Activated naive CD4-positive, alpha-beta T cell treated with anti-CD3 and anti-CD28 coated beads, Interleukin-2, amount 10 ng/mL, durations not matched to agents 7 days and 5 days (primary cell): ENCODE data around the gene HP.

Experiments used
- CTCF ChIA-PET: fragments of 350-600 bp; sonication (Branson Sonifier 250); formaldehyde crosslinking; loops from one replicate; lab custom pipeline; 2021; ENCODE audit warnings: antibody characterized with exemption; lab: Charles Lee
- DNase-seq: peaks from one replicate; pipeline ENCODE4 v3.0.0-alpha.2; 2020
- H3K27ac Mint-ChIP-seq: one replicate; pipeline ENCODE4 v1.8.0; 2021; ENCODE audit warnings: mild to moderate bottlenecking, moderate library complexity, mixed read lengths
- H3K27me3 Mint-ChIP-seq: one replicate; pipeline ENCODE4 v1.8.0; 2021; ENCODE audit warnings: mild to moderate bottlenecking, mixed read lengths
- H3K36me3 Mint-ChIP-seq: one replicate; pipeline ENCODE4 v1.8.0; 2021; ENCODE audit warnings: mixed read lengths
- H3K4me1 Mint-ChIP-seq: one replicate; pipeline ENCODE4 v1.8.0; 2021; ENCODE audit warnings: mixed read lengths
- H3K4me3 Mint-ChIP-seq: one replicate; pipeline ENCODE4 v1.8.0; 2021; ENCODE audit warnings: mild to moderate bottlenecking, moderate library complexity, mixed read lengths
- H3K9me3 Mint-ChIP-seq: one replicate; pipeline ENCODE4 v1.8.0; 2021; ENCODE audit warnings: mixed read lengths

The HP gene

DNA sequence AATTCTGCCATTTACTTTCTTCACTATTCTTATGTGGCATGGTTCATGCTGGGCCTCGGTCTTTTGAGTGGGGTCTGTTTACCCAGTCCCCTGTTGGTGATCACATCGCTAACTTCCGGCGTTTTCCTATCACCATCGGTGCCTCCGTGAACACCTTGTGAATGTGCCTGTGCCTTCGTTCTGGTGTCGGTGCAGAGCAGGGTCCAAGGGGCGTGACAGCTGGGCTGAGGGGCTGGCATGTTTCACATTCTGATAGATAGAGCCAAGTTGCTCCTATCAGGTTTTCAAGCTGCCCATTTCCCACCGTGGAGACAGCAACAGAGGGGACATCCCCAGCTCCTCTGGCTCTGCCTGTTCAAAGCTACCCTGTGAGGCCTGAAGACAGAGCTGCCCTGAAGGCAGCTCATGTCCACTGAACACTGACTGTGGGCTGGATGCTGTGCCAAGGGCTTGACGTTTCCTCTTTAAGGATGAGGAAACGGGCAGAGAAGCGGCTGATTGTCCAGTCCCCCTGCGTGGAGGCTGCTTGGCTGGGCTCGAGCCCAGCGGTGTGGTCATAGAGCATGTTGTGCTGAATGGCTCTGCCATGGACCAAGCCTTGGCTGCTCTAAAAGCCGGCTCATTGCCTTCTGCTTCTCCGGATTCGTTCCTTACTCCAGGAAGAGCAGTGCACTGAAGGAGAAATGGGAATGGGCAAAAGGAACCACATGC is 28.7 kb upstream of the HP start:
- H3K27me3 Mint-ChIP-seq: no peaks in the 10 kb centered on the region
- no peaks in the 10 kb centered on the region for H3K4me1 Mint-ChIP-seq
- peaks cover 21% of the 10 kb centered on the region for H3K36me3 Mint-ChIP-seq
- no peak overlapping the region for H3K27ac Mint-ChIP-seq
- H3K9me3 Mint-ChIP-seq: no peaks in the 10 kb centered on the region
- CTCF ChIA-PET: no interaction called here
- no peak for DNase-seq
- no peak overlapping the region for H3K4me3 Mint-ChIP-seq

GRCh38 chr16:72027669-72028378 is 26.5 kb upstream of the HP start:
- Mint-ChIP-seq H3K27ac (no peak overlapping the region), H3K36me3 (peaks cover 16% of the 10 kb centered on the region), H3K9me3 (no peaks in the 10 kb centered on the region), H3K4me1 (no peaks in the 10 kb centered on the region), H3K27me3 (no peaks in the 10 kb centered on the region), H3K4me3 (no peak overlapping the region)
- no peak for DNase-seq
- CTCF ChIA-PET: no interaction called here

- Mint-ChIP-seq H3K4me3 (no peak overlapping the region), H3K4me1 (no peaks in the 10 kb centered on the region), H3K9me3 (no peaks in the 10 kb centered on the region), H3K27ac (no peak overlapping the region), H3K36me3 (peaks cover 5% of the 10 kb centered on the region), H3K27me3 (no peaks in the 10 kb centered on the region)
- no peak for DNase-seq
- CTCF ChIA-PET: no interaction called here
Observed at GRCh38 chr16:72029567-72030271, 24.6 kb upstream of the HP start.

GRCh38 chr16:72033437-72033836 is 20.9 kb upstream of the HP start:
- Mint-ChIP-seq H3K9me3 (no peaks in the 10 kb centered on the region), H3K4me3 (no peak overlapping the region), H3K4me1 (no peaks in the 10 kb centered on the region), H3K27me3 (no peaks in the 10 kb centered on the region), H3K36me3 (no peaks in the 10 kb centered on the region), H3K27ac (no peak overlapping the region)
- CTCF ChIA-PET: no interaction called here
- no peak for DNase-seq

GRCh38 chr16:72036098-72036497 is 18.2 kb upstream of the HP start:
- no peak for DNase-seq
- H3K4me3 Mint-ChIP-seq: no peak overlapping the region
- CTCF ChIA-PET: no interaction called here
- H3K36me3 Mint-ChIP-seq: no peaks in the 10 kb centered on the region
- no peaks in the 10 kb centered on the region for H3K4me1 Mint-ChIP-seq
- H3K27me3 Mint-ChIP-seq: no peaks in the 10 kb centered on the region
- H3K27ac Mint-ChIP-seq: no peak overlapping the region
- no peaks in the 10 kb centered on the region for H3K9me3 Mint-ChIP-seq

DNA sequence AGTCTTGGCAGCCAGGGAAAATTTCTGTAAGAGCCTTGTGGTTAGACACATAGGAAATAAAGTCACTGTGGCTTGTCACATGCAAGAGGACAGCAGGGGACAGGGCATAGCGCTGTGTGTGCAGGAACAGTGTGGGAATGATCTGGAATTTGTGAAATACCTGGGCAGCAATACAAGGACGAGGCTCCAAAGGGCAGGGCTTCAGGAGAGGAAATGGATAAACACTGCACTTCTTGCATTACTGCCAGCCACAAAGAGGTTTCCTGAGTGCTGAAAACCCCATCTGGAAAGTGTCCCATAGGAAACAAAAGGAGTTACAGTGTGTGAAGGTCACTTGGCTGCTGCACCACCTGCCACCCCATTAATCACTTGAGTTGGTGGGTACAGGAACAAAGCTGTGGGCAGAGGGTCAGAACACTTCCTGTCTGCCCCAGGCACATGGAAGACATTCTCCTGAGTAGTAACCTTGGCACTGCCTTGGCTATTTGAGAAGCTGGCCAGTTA is 12.1 kb upstream of the HP start:
- no peaks in the 10 kb centered on the region for H3K27me3 Mint-ChIP-seq
- DNase-seq: no peak
- no peak overlapping the region for H3K4me3 Mint-ChIP-seq
- H3K9me3 Mint-ChIP-seq: no peaks in the 10 kb centered on the region
- CTCF ChIA-PET: no interaction called here
- H3K4me1 Mint-ChIP-seq: no peaks in the 10 kb centered on the region
- no peak overlapping the region for H3K27ac Mint-ChIP-seq
- H3K36me3 Mint-ChIP-seq: no peaks in the 10 kb centered on the region

DNA sequence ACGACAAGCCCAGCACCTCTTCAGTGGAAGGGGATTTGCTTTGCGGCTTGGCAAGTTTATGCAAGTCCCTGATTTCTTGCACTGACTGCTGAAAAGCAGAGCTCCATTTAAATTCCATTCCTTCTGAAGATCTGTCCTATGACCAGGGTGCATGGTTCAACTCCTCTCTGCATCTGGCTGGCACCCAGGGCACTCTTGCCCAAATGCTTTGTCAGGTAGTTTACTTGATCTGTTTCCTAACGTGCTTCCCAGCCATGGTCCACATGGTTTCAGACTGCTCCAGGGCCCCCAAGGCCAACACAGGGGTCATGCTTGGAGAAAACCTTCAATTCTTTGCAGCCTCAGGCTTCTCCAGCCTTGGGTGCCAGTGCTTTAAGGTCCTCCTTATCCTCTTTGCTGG is 11.2 kb upstream of the HP start:
- CTCF ChIA-PET: no interaction called here
- DNase-seq: no peak
- Mint-ChIP-seq H3K9me3 (peaks cover 3% of the 10 kb centered on the region), H3K36me3 (no peaks in the 10 kb centered on the region), H3K4me3 (no peak overlapping the region), H3K4me1 (no peaks in the 10 kb centered on the region), H3K27ac (no peak overlapping the region), H3K27me3 (no peaks in the 10 kb centered on the region)

DNA sequence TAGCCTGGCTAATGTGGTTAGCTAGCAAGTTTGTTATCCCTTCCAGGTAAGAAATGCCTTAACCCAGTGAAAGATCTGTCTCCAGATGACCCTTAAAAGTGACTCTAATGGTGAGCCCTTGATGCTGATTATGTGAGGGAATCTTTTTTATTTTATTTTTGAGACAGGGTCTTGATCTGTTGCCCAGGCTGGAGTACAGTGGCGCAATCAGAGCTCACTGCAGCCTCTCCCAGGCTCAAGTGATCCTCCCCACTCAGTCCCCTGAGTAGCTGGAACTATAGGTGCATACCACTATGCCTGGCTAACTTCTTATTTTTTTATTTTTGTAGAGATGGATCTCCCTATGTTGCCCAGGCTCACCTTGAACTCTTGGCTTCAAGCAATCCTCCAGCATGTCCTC is 10.8 kb upstream of the HP start:
- H3K27me3 Mint-ChIP-seq: no peaks in the 10 kb centered on the region
- no peak for DNase-seq
- peaks cover 3% of the 10 kb centered on the region for H3K9me3 Mint-ChIP-seq
- H3K27ac Mint-ChIP-seq: no peak overlapping the region
- H3K4me3 Mint-ChIP-seq: no peak overlapping the region
- CTCF ChIA-PET: no interaction called here
- H3K4me1 Mint-ChIP-seq: no peaks in the 10 kb centered on the region
- no peaks in the 10 kb centered on the region for H3K36me3 Mint-ChIP-seq

DNA sequence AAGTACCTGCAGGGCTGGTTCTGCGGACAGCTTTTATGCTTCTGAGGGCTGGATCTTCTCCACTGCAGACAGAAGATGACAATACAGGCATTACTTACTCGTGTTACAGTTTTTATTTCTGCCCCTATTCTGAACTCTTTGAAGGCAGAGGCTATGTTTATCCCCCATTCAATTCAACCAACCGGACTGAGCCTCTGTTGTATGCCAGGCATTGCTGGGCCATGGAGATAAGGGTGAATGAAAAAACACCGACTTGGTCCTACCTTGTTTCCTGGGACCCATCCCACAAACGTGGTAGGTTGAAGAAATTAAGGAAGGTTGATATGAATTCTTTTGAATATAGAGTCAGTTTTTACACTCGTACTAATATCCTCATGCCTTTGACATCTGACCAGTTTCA is 10.0 kb upstream of the HP start:
- Mint-ChIP-seq H3K36me3 (peaks cover 2% of the 10 kb centered on the region), H3K9me3 (peaks cover 8% of the 10 kb centered on the region)

DNA sequence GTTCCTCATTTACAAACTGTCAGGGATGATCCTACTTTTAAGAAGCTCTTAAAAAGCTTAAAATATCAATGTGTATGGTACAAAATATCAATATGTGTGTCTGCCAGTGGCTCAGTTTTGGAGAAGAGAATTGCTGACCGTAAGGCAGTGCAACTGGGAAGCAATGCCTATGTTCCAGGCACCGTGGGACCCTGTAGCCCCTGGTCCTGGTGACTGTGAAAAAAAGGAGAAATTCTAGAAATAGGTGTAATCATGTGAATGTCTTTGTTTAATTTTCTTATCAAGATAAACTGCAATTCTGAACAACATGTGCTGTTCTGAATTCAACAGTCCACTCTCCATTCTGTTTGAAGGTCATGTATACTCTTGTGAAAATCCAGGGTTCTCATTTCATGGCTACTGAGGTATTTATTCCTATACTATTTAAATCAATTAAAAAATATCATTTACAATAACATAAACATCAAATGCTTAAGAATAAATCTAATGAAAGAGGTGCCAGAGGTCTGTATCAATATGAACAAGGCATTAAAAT is 9.4 kb upstream of the HP start:
- no peak for DNase-seq
- CTCF ChIA-PET: no interaction called here
- peaks cover 2% of the 10 kb centered on the region for H3K36me3 Mint-ChIP-seq

More for the DNA sequence above, 10.0 kb upstream of the HP start:
- H3K27me3 Mint-ChIP-seq: no peaks in the 10 kb centered on the region
- CTCF ChIA-PET: no interaction called here
- no peak overlapping the region for H3K27ac Mint-ChIP-seq
- DNase-seq: no peak
- no peaks in the 10 kb centered on the region for H3K4me1 Mint-ChIP-seq
- H3K4me3 Mint-ChIP-seq: no peak overlapping the region

GRCh38 chr16:72049110-72049509 is 5.2 kb upstream of the HP start:
- peaks cover 14% of the 10 kb centered on the region for H3K9me3 Mint-ChIP-seq
- H3K27ac Mint-ChIP-seq: no peak overlapping the region
- H3K4me1 Mint-ChIP-seq: no peaks in the 10 kb centered on the region
- H3K4me3 Mint-ChIP-seq: no peak overlapping the region
- peaks cover 2% of the 10 kb centered on the region for H3K36me3 Mint-ChIP-seq
- H3K27me3 Mint-ChIP-seq: no peaks in the 10 kb centered on the region
- CTCF ChIA-PET: no interaction called here
- no peak for DNase-seq

More for the DNA sequence above, 9.4 kb upstream of the HP start:
- peaks cover 12% of the 10 kb centered on the region for H3K9me3 Mint-ChIP-seq
- no peak overlapping the region for H3K27ac Mint-ChIP-seq
- H3K27me3 Mint-ChIP-seq: no peaks in the 10 kb centered on the region
- H3K4me3 Mint-ChIP-seq: no peak overlapping the region
- H3K4me1 Mint-ChIP-seq: no peaks in the 10 kb centered on the region

- peaks cover 2% of the 10 kb centered on the region for H3K36me3 Mint-ChIP-seq
Observed at GRCh38 chr16:72050769-72051464, 3.4 kb upstream of the HP start.

DNA sequence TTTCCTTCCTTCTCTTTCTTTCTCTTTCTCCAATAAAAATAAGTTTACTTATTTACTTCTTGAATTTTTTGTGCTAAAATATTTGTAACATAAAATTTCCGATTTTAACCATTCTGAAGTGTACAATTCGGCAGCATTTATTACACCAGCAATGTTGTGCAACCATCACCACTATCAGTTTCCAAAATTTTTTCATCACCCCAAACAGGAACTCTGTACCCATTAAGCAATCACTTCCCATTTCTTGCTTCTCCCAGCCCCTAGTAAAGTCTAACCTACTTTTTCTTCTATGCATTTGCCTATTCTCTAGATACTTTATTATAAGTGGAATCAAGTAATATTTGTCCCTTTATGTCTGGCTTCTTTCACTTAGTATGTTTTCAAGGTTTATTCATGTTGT is 2.5 kb upstream of the HP start:
- peaks cover 2% of the 10 kb centered on the region for H3K36me3 Mint-ChIP-seq
- H3K4me3 Mint-ChIP-seq: no peak overlapping the region
- H3K27ac Mint-ChIP-seq: no peak overlapping the region
- DNase-seq: no peak
- no peaks in the 10 kb centered on the region for H3K4me1 Mint-ChIP-seq
- H3K9me3 Mint-ChIP-seq: peaks cover 14% of the 10 kb centered on the region
- no peaks in the 10 kb centered on the region for H3K27me3 Mint-ChIP-seq
- CTCF ChIA-PET: no interaction called here

More at GRCh38 chr16:72050769-72051464, 3.4 kb upstream of the HP start:
- no peak for DNase-seq
- H3K4me1 Mint-ChIP-seq: no peaks in the 10 kb centered on the region
- no peak overlapping the region for H3K4me3 Mint-ChIP-seq
- no peak overlapping the region for H3K27ac Mint-ChIP-seq
- CTCF ChIA-PET: interaction anchor here (1.2 kb wide), 1 partner anchor 16 kb away, joined by 3 read pairs; no protein-coding TSS in a partner anchor
- H3K27me3 Mint-ChIP-seq: no peaks in the 10 kb centered on the region
- peaks cover 14% of the 10 kb centered on the region for H3K9me3 Mint-ChIP-seq

GRCh38 chr16:72055911-72056310 is 1.6 kb downstream of the HP start:
- no peaks in the 10 kb centered on the region for H3K9me3 Mint-ChIP-seq
- DNase-seq: no peak
- CTCF ChIA-PET: interaction anchor here (0.8 to 1.3 kb wide), 2 partner anchors 11 to 18 kb away, joined by 3 to 5 read pairs; no protein-coding TSS in a partner anchor
- no peaks in the 10 kb centered on the region for H3K4me1 Mint-ChIP-seq
- H3K27ac Mint-ChIP-seq: no peak overlapping the region
- no peaks in the 10 kb centered on the region for H3K36me3 Mint-ChIP-seq
- no peaks in the 10 kb centered on the region for H3K27me3 Mint-ChIP-seq
- no peak overlapping the region for H3K4me3 Mint-ChIP-seq
